Neural crest cell (in vitro differentiated cells): ENCODE measurements around the gene GATAD2B. TPM values are rescaled to one million over a fixed set of nuclear protein-coding genes. Genes with fewer than 3 reads are reported as not detected.

ENCODE experiments used
- DNase-seq: peaks from one replicate; pipeline ENCODE4 v3.0.0; 2021; ENCODE audit warnings: low read depth, mixed read lengths, low spot score
- H3K27ac Mint-ChIP-seq: one replicate; pipeline ENCODE4 v1.8.0; 2021; ENCODE audit warnings: mild to moderate bottlenecking, mixed read lengths; ENCODE audit not compliant: unreplicated experiment
- H3K27me3 Mint-ChIP-seq: 2 replicates; pipeline ENCODE4 v1.8.0; 2021; ENCODE audit warnings: low read depth, mild to moderate bottlenecking, mixed read lengths
- H3K36me3 Mint-ChIP-seq: 2 replicates; pipeline ENCODE4 v1.8.0; 2021; ENCODE audit warnings: low read depth, mild to moderate bottlenecking, mixed read lengths
- H3K4me1 Mint-ChIP-seq: 2 replicates; pipeline ENCODE4 v1.8.0; 2021; ENCODE audit warnings: mixed read lengths
- H3K4me3 Mint-ChIP-seq: one replicate; pipeline ENCODE4 v1.8.0; 2021; ENCODE audit warnings: mild to moderate bottlenecking, mixed read lengths
- H3K9me3 Mint-ChIP-seq: 2 replicates; pipeline ENCODE4 v1.8.0; 2021; ENCODE audit warnings: mixed read lengths
- CTCF ChIP-seq: fragments of 200-600 bp; sonication (generic); conservative IDR thresholded peaks from 2 replicates; pipeline ENCODE4 v1.5.0; 2021; ENCODE audit warnings: antibody characterized with exemption, mild to moderate bottlenecking
- long read RNA-seq: library from polyadenylated mRNA; unstranded; transcript quantifications from one replicate; pipeline ENCODE4 v2.0.0, GENCODE V29; 2020
- total RNA-seq: library from RNA; stranded (reverse); gene quantifications from 2 replicates; pipeline ENCODE4 v1.2.1, GENCODE V29; 2021

Gene GATAD2B
- 49.7 and 52.5 TPM in 2 replicates for total RNA-seq
- long read RNA-seq: 0 reads

DNA sequence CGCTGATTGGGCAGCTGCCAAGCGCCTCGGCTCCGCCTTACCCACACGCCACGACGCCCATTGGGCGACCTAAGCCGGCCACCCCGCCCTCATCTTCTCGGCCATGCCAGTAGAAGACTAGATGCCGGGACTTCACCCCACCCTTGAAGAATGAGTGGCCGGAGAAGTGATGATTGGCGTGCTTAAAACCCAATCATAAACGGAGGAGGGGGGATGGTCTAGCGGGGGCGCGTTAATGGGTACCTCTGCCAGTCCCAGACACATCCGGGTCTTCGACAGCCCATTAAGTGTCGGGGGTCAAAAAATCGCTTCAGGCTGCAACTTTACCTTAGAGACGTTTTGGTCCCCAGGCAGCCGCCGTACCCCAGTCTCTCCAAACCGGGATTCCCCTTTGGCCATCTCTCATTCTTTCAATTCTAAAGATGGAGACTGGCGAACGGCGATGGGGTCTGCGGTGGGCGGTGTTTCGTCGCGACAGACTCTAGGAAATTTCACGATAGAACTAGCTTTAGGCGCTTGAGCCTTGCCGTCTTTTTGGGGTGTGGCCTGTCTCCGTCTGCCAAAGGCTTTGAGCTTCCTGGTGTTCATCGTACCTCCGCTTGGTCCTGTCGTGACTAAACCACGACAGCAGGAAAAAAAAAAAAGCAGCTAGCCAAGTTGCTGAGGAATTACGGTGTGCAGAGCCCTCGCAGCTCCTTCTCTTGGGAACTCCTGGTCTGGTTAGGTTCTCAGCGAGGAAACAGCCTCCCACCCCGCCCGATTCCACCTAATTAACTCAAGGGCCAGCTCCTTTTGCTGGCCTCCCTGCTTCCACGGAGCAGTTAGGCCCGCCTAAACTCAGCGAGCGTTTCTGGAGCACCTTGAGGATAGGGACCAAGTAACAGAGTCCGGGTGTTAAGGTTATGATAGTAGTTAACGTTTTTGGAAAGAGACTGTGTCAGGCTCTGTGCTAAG lies at the start of gene GATAD2B:
Gene GATAD2B (minus strand): TSS at position 1 of the 954 bp plus-strand sequence. CDS start 94,625 bp downstream, outside the sequence.
- no peaks in the 10 kb centered on the region for H3K9me3 Mint-ChIP-seq
- TF ChIP-seq CTCF: no peak
- peak within 1 kb of the TSS; percentile 91 for H3K4me3 Mint-ChIP-seq
- peak; percentile 97 for DNase-seq
- H3K27ac Mint-ChIP-seq: peak within 1 kb of the TSS; percentile 97
- H3K27me3 Mint-ChIP-seq: peaks cover 2% of the 10 kb centered on the region
- peaks cover 39% of the 10 kb centered on the region for H3K4me1 Mint-ChIP-seq
- H3K36me3 Mint-ChIP-seq: no peaks in the 10 kb centered on the region

DNA sequence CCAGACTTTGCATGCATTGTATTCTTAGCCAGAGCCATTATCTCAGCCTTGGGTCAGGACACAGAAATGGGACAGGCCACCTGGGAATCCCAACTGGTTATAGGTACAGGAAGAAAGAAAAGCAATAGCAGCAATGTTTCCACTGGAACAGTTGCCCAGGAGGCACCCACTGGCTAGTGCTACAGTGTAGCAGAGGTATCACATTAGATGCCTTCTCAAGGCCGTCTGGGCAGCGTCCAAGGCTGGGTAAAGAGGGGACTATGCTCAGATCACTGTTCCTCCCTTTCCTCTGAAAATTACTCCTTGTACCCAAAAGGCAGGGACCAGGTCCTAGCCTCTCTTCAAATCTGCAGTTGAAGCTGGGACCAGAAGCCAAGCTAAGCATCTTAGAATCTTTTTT lies 47.6 kb upstream of the GATAD2B start:
- Mint-ChIP-seq H3K27ac (no peak overlapping the region), H3K4me3 (peak overlapping the region; percentile 57), H3K27me3 (no peaks in the 10 kb centered on the region), H3K36me3 (peaks cover 7% of the 10 kb centered on the region), H3K9me3 (no peaks in the 10 kb centered on the region), H3K4me1 (peaks cover 34% of the 10 kb centered on the region)
- no peak for TF ChIP-seq CTCF
- DNase-seq: no peak

DNA sequence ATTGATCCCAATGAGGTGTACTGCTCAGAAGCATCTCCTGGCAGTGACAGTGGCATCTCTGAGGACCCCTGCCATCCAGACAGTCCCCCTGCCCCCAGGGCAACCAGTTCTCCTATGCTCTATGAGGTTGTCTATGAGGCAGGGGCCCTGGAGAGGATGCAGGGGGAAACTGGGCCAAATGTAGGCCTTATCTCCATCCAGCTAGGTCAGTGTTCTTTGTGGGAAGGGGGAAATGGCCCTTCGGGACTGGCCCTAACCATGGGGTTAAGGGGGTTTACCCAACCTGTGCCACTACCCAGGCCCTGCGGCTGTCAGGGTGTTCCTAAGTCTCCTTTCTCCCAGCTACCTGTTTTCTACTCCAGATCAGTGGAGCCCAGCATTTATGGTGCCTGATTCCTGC lies 46.2 kb upstream of the GATAD2B start:
- H3K9me3 Mint-ChIP-seq: no peaks in the 10 kb centered on the region
- no peak for DNase-seq
- no peak overlapping the region for H3K27ac Mint-ChIP-seq
- peaks cover 42% of the 10 kb centered on the region for H3K4me1 Mint-ChIP-seq
- H3K4me3 Mint-ChIP-seq: peak overlapping the region; percentile 96
- H3K36me3 Mint-ChIP-seq: peaks cover 3% of the 10 kb centered on the region
- TF ChIP-seq CTCF: no peak
- no peaks in the 10 kb centered on the region for H3K27me3 Mint-ChIP-seq

DNA sequence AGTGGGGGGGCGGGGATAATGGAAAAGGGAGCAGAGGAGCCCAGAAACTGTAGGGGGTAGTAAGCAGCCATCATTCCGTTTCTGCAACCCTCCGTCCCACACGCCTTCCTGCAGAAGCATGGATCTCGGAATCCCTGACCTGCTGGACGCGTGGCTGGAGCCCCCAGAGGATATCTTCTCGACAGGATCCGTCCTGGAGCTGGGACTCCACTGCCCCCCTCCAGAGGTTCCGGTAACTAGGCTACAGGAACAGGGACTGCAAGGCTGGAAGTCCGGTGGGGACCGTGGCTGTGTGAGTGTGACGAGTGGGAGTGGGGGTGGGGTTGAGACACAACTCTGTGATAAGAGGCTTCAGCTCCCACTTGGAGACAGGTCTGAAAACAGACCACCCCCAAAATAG lies 45.6 kb upstream of the GATAD2B start:
- H3K4me3 Mint-ChIP-seq: peak overlapping the region; percentile 96
- peaks cover 2% of the 10 kb centered on the region for H3K36me3 Mint-ChIP-seq
- peaks cover 48% of the 10 kb centered on the region for H3K4me1 Mint-ChIP-seq
- H3K27ac Mint-ChIP-seq: peak overlapping the region; percentile 98
- H3K27me3 Mint-ChIP-seq: no peaks in the 10 kb centered on the region
- no peaks in the 10 kb centered on the region for H3K9me3 Mint-ChIP-seq
- no peak for TF ChIP-seq CTCF
- DNase-seq: no peak

DNA sequence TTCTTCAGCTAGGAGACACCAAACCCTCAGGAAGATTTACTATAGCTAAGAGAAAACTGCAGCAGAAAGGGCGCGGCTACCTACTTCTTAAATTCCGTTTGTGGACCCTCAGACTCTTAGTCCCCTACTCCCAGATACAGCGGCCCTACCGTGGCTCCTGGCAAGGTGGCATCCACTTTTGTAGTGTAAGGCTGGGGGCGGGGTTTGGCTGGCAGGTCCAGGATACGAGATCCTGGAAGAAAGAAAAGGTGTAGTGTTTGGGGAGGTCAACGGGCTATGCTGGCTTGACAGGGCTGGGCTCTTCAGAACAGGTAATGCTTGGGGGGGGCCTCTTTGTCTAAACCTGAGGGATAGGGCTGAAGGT lies 45.2 kb upstream of the GATAD2B start:
- H3K27me3 Mint-ChIP-seq: no peaks in the 10 kb centered on the region
- peak; percentile 4 for TF ChIP-seq CTCF

More for the DNA sequence above, 45.2 kb upstream of the GATAD2B start:
- Mint-ChIP-seq H3K4me3 (peak overlapping the region; percentile 96), H3K4me1 (peaks cover 50% of the 10 kb centered on the region), H3K9me3 (no peaks in the 10 kb centered on the region), H3K27ac (peak overlapping the region; percentile 98), H3K36me3 (peaks cover 2% of the 10 kb centered on the region)
- no peak for DNase-seq
